Astrocyte (in vitro differentiated cells and primary cell): ENCODE data around the gene MKI67. TPM values are rescaled to one million over a fixed set of nuclear protein-coding genes. Genes with fewer than 3 reads are reported as not detected.
A peak's percentile ranks its signal among the peaks of the same experiment; 100 is the strongest.

Experiments
- DNase-seq: peaks from one replicate; pipeline ENCODE4 v3.0.0-alpha.2; 2010; ENCODE audit warnings: low read depth
- FAIRE-seq: peaks from 2 replicates; lab custom pipeline; 2011; peaks lifted over from hg19 to GRCh38; lab: Jason Lieb, UNC
- H2AFZ ChIP-seq: 2 replicates; pipeline ENCODE4 v1.6.0; 2012; ENCODE audit warnings: low read depth, low read length, inconsistent platforms
- H3K27ac ChIP-seq: 2 replicates; pipeline ENCODE4 v1.5.1; 2011; ENCODE audit warnings: low read depth, low read length, inconsistent platforms
- H3K27me3 ChIP-seq: 2 replicates; pipeline ENCODE4 v1.6.0; 2011; ENCODE audit warnings: low read length, inconsistent platforms; ENCODE audit not compliant: insufficient read depth
- H3K36me3 ChIP-seq: 2 replicates; pipeline ENCODE4 v1.5.1; 2011; ENCODE audit warnings: low read length, inconsistent platforms; ENCODE audit not compliant: insufficient read depth
- H3K4me1 ChIP-seq: 2 replicates; pipeline ENCODE4 v1.5.1; 2011; ENCODE audit warnings: low read length, inconsistent platforms; ENCODE audit not compliant: insufficient read depth
- H3K4me2 ChIP-seq: 2 replicates; pipeline ENCODE4 v1.6.0; 2012; ENCODE audit warnings: low read length, inconsistent platforms
- H3K4me3 ChIP-seq: 2 replicates; pipeline ENCODE4 v1.5.1; 2011; ENCODE audit warnings: low read depth, mild to moderate bottlenecking, low read length, inconsistent platforms; ENCODE audit not compliant: insufficient read depth
- H3K79me2 ChIP-seq: 2 replicates; pipeline ENCODE4 v1.6.0; 2012; ENCODE audit warnings: mild to moderate bottlenecking, low read length, inconsistent platforms; ENCODE audit not compliant: insufficient read depth
- H3K9ac ChIP-seq: 2 replicates; pipeline ENCODE4 v1.6.0; 2012; ENCODE audit warnings: mild to moderate bottlenecking, low read length, inconsistent platforms
- H3K9me3 ChIP-seq: 2 replicates; pipeline ENCODE4 v1.5.1; 2012; ENCODE audit warnings: low read depth, mild to moderate bottlenecking, low read length, inconsistent platforms; ENCODE audit not compliant: insufficient read depth
- H4K20me1 ChIP-seq: 2 replicates; pipeline ENCODE4 v1.6.0; 2012; ENCODE audit warnings: low read length, inconsistent platforms; ENCODE audit not compliant: insufficient read depth
- H3K27ac Mint-ChIP-seq: one replicate; pipeline ENCODE4 v1.8.0; 2021; ENCODE audit warnings: mild to moderate bottlenecking, mixed read lengths; ENCODE audit not compliant: unreplicated experiment
- H3K27me3 Mint-ChIP-seq: one replicate; pipeline ENCODE4 v1.8.0; 2021; ENCODE audit warnings: low read depth, mixed read lengths; ENCODE audit not compliant: unreplicated experiment
- H3K36me3 Mint-ChIP-seq: one replicate; pipeline ENCODE4 v1.8.0; 2021; ENCODE audit warnings: low read depth, mixed read lengths; ENCODE audit not compliant: unreplicated experiment
- H3K4me1 Mint-ChIP-seq: one replicate; pipeline ENCODE4 v1.8.0; 2021; ENCODE audit warnings: low read depth, mixed read lengths; ENCODE audit not compliant: unreplicated experiment
- H3K4me3 Mint-ChIP-seq: one replicate; pipeline ENCODE4 v1.8.0; 2021; ENCODE audit warnings: mild to moderate bottlenecking, moderate library complexity, mixed read lengths; ENCODE audit not compliant: unreplicated experiment
- H3K9me3 Mint-ChIP-seq: one replicate; pipeline ENCODE4 v1.8.0; 2021; ENCODE audit warnings: mild to moderate bottlenecking, mixed read lengths; ENCODE audit not compliant: unreplicated experiment
- CTCF ChIP-seq: IDR thresholded peaks from 2 replicates; pipeline ENCODE4 v1.5.1; 2011; ENCODE audit warnings: low read depth, mild to moderate bottlenecking, inconsistent platforms, low read length, moderate library complexity; ENCODE audit not compliant: insufficient read depth
- EZH2 ChIP-seq: IDR thresholded peaks from 2 replicates; pipeline ENCODE4 v1.6.1; 2012; ENCODE audit warnings: mild to moderate bottlenecking, low read length, inconsistent platforms; ENCODE audit not compliant: insufficient read depth
- total RNA-seq: library from RNA; stranded (reverse); gene quantifications from 2 replicates; pipeline ENCODE4 v1.2.1, GENCODE V29; 2021

The MKI67 gene
- total RNA-seq, 1 donor from 2014 or later: 4.6 TPM

GRCh38 chr10:128098631-128099030 lies 27.6 kb downstream of the MKI67 start:
- peaks cover 3% of the 10 kb centered on the region for H3K79me2 ChIP-seq
- no peak overlapping the region for H2AFZ ChIP-seq
- peaks cover 14% of the 10 kb centered on the region for H4K20me1 ChIP-seq
- H3K36me3 Mint-ChIP-seq: no peaks in the 10 kb centered on the region
- H3K27ac Mint-ChIP-seq: no peak overlapping the region
- DNase-seq (no peak), FAIRE-seq (no peak)
- H3K27me3 Mint-ChIP-seq: peaks cover 11% of the 10 kb centered on the region
- H3K9me3 ChIP-seq: no peaks in the 10 kb centered on the region
- no peak overlapping the region for H3K4me3 Mint-ChIP-seq
- H3K27me3 ChIP-seq: no peaks in the 10 kb centered on the region
- peaks cover 2% of the 10 kb centered on the region for H3K9me3 Mint-ChIP-seq
- TF ChIP-seq CTCF: no peak
- TF ChIP-seq EZH2: no peak
- no peak overlapping the region for H3K27ac ChIP-seq
- H3K4me3 ChIP-seq: no peak overlapping the region
- no peak overlapping the region for H3K9ac ChIP-seq
- no peaks in the 10 kb centered on the region for H3K4me1 Mint-ChIP-seq
- peaks cover 32% of the 10 kb centered on the region for H3K36me3 ChIP-seq
- H3K4me2 ChIP-seq: no peak overlapping the region
- no peaks in the 10 kb centered on the region for H3K4me1 ChIP-seq

GRCh38 chr10:128097783-128098182 lies 28.4 kb downstream of the MKI67 start:
- Histone ChIP-seq H2AFZ (no peak overlapping the region), H3K4me1 (no peaks in the 10 kb centered on the region), H3K36me3 (peaks cover 28% of the 10 kb centered on the region), H3K9me3 (no peaks in the 10 kb centered on the region), H3K9ac (no peak overlapping the region), H3K27me3 (no peaks in the 10 kb centered on the region), H4K20me1 (peaks cover 14% of the 10 kb centered on the region), H3K27ac (no peak overlapping the region), H3K4me2 (no peak overlapping the region), H3K79me2 (peaks cover 2% of the 10 kb centered on the region), H3K4me3 (no peak overlapping the region)
- Mint-ChIP-seq H3K4me1 (no peaks in the 10 kb centered on the region), H3K4me3 (no peak overlapping the region), H3K36me3 (no peaks in the 10 kb centered on the region), H3K9me3 (peaks cover 2% of the 10 kb centered on the region), H3K27me3 (peaks cover 11% of the 10 kb centered on the region), H3K27ac (no peak overlapping the region)
- TF ChIP-seq CTCF (no peak), EZH2 (no peak)
- FAIRE-seq: no peak
- DNase-seq: peak; percentile 20

GRCh38 chr10:128096486-128097199 lies 29.6 kb downstream of the MKI67 start:
- Histone ChIP-seq H3K27me3 (no peaks in the 10 kb centered on the region), H3K27ac (no peak overlapping the region), H3K4me2 (no peak overlapping the region), H3K79me2 (peaks cover 2% of the 10 kb centered on the region), H3K9me3 (no peaks in the 10 kb centered on the region), H3K4me3 (no peak overlapping the region), H3K9ac (no peak overlapping the region), H2AFZ (no peak overlapping the region), H3K4me1 (no peaks in the 10 kb centered on the region), H4K20me1 (peaks cover 14% of the 10 kb centered on the region), H3K36me3 (peaks cover 24% of the 10 kb centered on the region)
- FAIRE-seq (no peak), DNase-seq (no peak)
- Mint-ChIP-seq H3K27ac (no peak overlapping the region), H3K27me3 (peaks cover 11% of the 10 kb centered on the region), H3K9me3 (peaks cover 2% of the 10 kb centered on the region), H3K36me3 (no peaks in the 10 kb centered on the region), H3K4me1 (peaks cover 2% of the 10 kb centered on the region), H3K4me3 (no peak overlapping the region)
- no peak for TF ChIP-seq EZH2
- TF ChIP-seq CTCF: no peak
